A549 (cell line): ENCODE data around the gene CENPF. TPM values are rescaled to one million over a fixed set of nuclear protein-coding genes. Genes with fewer than 3 reads are reported as not detected.
"Not testable (repeated sequence)": the region's sequence is repeated elsewhere in the genome, so short reads cannot be mapped to it uniquely, and the experiment has no call there.

Experiments used
- ATAC-seq, 2 experiments: fragments of 200-7000 bp in 1 of 2; fragments of >200 bp in 1 of 2; cut with Nextera tagmentation in 1 of 2; cut with Tn5 transposase in 1 of 2; 3 replicates each; pipeline versions ENCODE4 v1.8.0 to v1.9.1; 2018 to 2020; ENCODE audit warnings: mild to moderate bottlenecking in 1 of 2, moderate library complexity in 1 of 2
- CTCF ChIA-PET: fragments of 300-600 bp; sonication (Branson Sonifier 250); formaldehyde crosslinking; extraction: SDS; loops from one replicate; lab custom pipeline; 2021; ENCODE audit warnings: antibody characterized with exemption, inconsistent platforms; lab: Yijun Ruan, JAX
- POLR2A ChIA-PET: fragments of 350-600 bp; formaldehyde crosslinking; extraction: SDS; loops from one replicate; lab custom pipeline; 2021; ENCODE audit warnings: antibody characterized with exemption, inconsistent platforms; lab: Yijun Ruan, JAX
- DNase-seq, 2 experiments: peaks; one replicate each; pipeline versions ENCODE4 v3.0.0 to v3.0.0-alpha.2; 2011 to 2016; ENCODE audit warnings: low read depth in 1 of 2, low spot score in 1 of 2
- FAIRE-seq: peaks from 2 replicates; lab custom pipeline; 2011; peaks lifted over from hg19 to GRCh38; lab: Jason Lieb, UNC
- H3K27ac ChIP-seq, 2 experiments: fragments of >200 bp; sonication (Bioruptor Twin); formaldehyde crosslinking; 3 replicates each; pipeline ENCODE4 v1.5.1; 2016 to 2017
- H3K4me1 ChIP-seq: fragments of >200 bp; sonication (Bioruptor Twin); formaldehyde crosslinking; 3 replicates; pipeline ENCODE4 v1.6.1; 2016
- H3K4me2 ChIP-seq: fragments of >200 bp; sonication (Bioruptor Twin); formaldehyde crosslinking; 3 replicates; pipeline ENCODE4 v1.6.1; 2016
- H3K4me3 ChIP-seq: fragments of >200 bp; sonication (Bioruptor Twin); formaldehyde crosslinking; 3 replicates; pipeline ENCODE4 v1.5.1; 2016
- H3K9me3 ChIP-seq: fragments of >200 bp; sonication (Bioruptor Twin); formaldehyde crosslinking; 3 replicates; pipeline ENCODE4 v1.6.1; 2016
- BHLHE40 ChIP-seq: IDR thresholded peaks from 2 replicates; pipeline ENCODE4 v1.6.1; 2012; ENCODE audit warnings: low read depth, low read length, inconsistent platforms
- CBX2 ChIP-seq: fragments of 200-600 bp; sonication (generic); IDR thresholded peaks from 2 replicates; pipeline ENCODE4 v1.6.1; 2016; ENCODE audit warnings: low read depth, mild to moderate bottlenecking, borderline replicate concordance
- CHD2 ChIP-seq: fragments of 150-350 bp; IDR thresholded peaks from 2 replicates; pipeline ENCODE4 v1.6.1; 2014; ENCODE audit warnings: low read length; ENCODE audit not compliant: partially characterized antibody
- CHD4 ChIP-seq: fragments of 200-600 bp; sonication (generic); IDR thresholded peaks from 2 replicates; pipeline ENCODE4 v1.6.1; 2016; ENCODE audit warnings: antibody characterized with exemption, mild to moderate bottlenecking, borderline replicate concordance
- EP300 ChIP-seq, 2 experiments: fragments of >200 bp; sonication (Bioruptor Twin); formaldehyde crosslinking; IDR thresholded peaks; 2 replicates in 1 of 2; 3 replicates in 1 of 2; pipeline ENCODE4 v1.6.1; 2016 to 2017
- FOSB ChIP-seq: fragments of 250-450 bp; sonication (Bioruptor Pico); IDR thresholded peaks from 2 replicates; pipeline ENCODE4 v1.5.0; 2020; ENCODE audit warnings: mild to moderate bottlenecking, moderate library complexity
- GATA3 ChIP-seq: IDR thresholded peaks from 2 replicates; pipeline ENCODE4 v1.6.1; 2012; ENCODE audit warnings: borderline replicate concordance
- HDAC2 ChIP-seq: fragments of 200-600 bp; sonication (generic); IDR thresholded peaks from 2 replicates; pipeline ENCODE4 v1.6.1; 2016
- HES2 ChIP-seq: fragments of >200 bp; sonication (Bioruptor Twin); formaldehyde crosslinking; IDR thresholded peaks from 2 replicates; pipeline ENCODE4 v1.6.1; 2016
- HEYL ChIP-seq: fragments of 250-450 bp; sonication (Bioruptor Pico); IDR thresholded peaks from 2 replicates; pipeline ENCODE4 v1.8.0; 2021; ENCODE audit warnings: mild to moderate bottlenecking, moderate library complexity
- HMGXB4 ChIP-seq: fragments of 250-450 bp; sonication (Bioruptor Pico); IDR thresholded peaks from 2 replicates; pipeline ENCODE4 v1.5.0; 2021; ENCODE audit warnings: mild to moderate bottlenecking, moderate library complexity, borderline replicate concordance
- HOXB5 ChIP-seq: fragments of 250-450 bp; sonication (Bioruptor Pico); IDR thresholded peaks from 2 replicates; pipeline ENCODE4 v1.5.0; 2020; ENCODE audit warnings: mild to moderate bottlenecking, moderate library complexity
- JUN ChIP-seq, 2 experiments: fragments of >200 bp; sonication (Bioruptor Twin); formaldehyde crosslinking; IDR thresholded peaks; 2 replicates in 1 of 2; 3 replicates in 1 of 2; pipeline ENCODE4 v1.6.1; 2016 to 2017
- KDM1A ChIP-seq: fragments of 200-600 bp; sonication (generic); IDR thresholded peaks from 2 replicates; pipeline ENCODE4 v1.6.1; 2016; ENCODE audit warnings: low read depth, mild to moderate bottlenecking
- MAFK ChIP-seq: fragments of 450-650 bp; IDR thresholded peaks from 2 replicates; pipeline ENCODE4 v1.6.1; 2014; ENCODE audit not compliant: partially characterized antibody
- NR3C1 ChIP-seq: fragments of >200 bp; sonication (Bioruptor Twin); formaldehyde crosslinking; IDR thresholded peaks from 3 replicates; pipeline ENCODE4 v1.6.1; 2017
- POLR2A ChIP-seq: IDR thresholded peaks from 2 replicates; pipeline ENCODE4 v1.6.1; 2012; ENCODE audit warnings: mild to moderate bottlenecking, low read length
- TFCP2L1 ChIP-seq: fragments of 250-450 bp; sonication (Bioruptor Pico); IDR thresholded peaks from 2 replicates; pipeline ENCODE4 v1.5.0; 2021; ENCODE audit warnings: mild to moderate bottlenecking
- TP53 ChIP-seq: fragments of 250-450 bp; sonication (Bioruptor Pico); IDR thresholded peaks from 2 replicates; pipeline ENCODE4 v1.5.0; 2021; ENCODE audit warnings: mild to moderate bottlenecking, moderate library complexity
- ZC3H11A ChIP-seq: fragments of 450-650 bp; IDR thresholded peaks from 2 replicates; pipeline ENCODE4 v1.6.1; 2014; ENCODE audit warnings: antibody characterized with exemption, mild to moderate bottlenecking
- ZFP36 ChIP-seq: fragments of 450-650 bp; IDR thresholded peaks from 2 replicates; pipeline ENCODE4 v1.6.1; 2014; ENCODE audit warnings: borderline replicate concordance; ENCODE audit not compliant: partially characterized antibody
- ZNF302 ChIP-seq: fragments of 250-450 bp; sonication (Bioruptor Pico); IDR thresholded peaks from 2 replicates; pipeline ENCODE4 v1.9.0; 2021; ENCODE audit warnings: inconsistent platforms, mild to moderate bottlenecking, moderate library complexity
- WGBS: methylation state at CpG from one replicate; pipeline ENCODE4 v1.1.6; 2017; ENCODE audit errors: missing lambda C conversion rate; 5-methylcytosine and 5-hydroxymethylcytosine counted together
- polyA plus RNA-seq, 4 experiments: library from polyadenylated mRNA; depleted of rRNA in 3 of 4; stranded (reverse); fragments of >200 nt; fragmentation: RNase III in 1 of 4; extraction: RNeasy Plus Mini Kit Qiagen cat#74134 plus additional on column Dnase treatment in 1 of 4; gene quantifications; 2 replicates in 3 of 4; 3 replicates in 1 of 4; pipeline ENCODE4 v1.2.3, GENCODE V29; 2011 to 2017

CENPF gene
- polyA plus RNA-seq, 2 of the 4 experiments (the other 2 are of a cell fraction), result 53.0 to 70.6 TPM

DNA sequence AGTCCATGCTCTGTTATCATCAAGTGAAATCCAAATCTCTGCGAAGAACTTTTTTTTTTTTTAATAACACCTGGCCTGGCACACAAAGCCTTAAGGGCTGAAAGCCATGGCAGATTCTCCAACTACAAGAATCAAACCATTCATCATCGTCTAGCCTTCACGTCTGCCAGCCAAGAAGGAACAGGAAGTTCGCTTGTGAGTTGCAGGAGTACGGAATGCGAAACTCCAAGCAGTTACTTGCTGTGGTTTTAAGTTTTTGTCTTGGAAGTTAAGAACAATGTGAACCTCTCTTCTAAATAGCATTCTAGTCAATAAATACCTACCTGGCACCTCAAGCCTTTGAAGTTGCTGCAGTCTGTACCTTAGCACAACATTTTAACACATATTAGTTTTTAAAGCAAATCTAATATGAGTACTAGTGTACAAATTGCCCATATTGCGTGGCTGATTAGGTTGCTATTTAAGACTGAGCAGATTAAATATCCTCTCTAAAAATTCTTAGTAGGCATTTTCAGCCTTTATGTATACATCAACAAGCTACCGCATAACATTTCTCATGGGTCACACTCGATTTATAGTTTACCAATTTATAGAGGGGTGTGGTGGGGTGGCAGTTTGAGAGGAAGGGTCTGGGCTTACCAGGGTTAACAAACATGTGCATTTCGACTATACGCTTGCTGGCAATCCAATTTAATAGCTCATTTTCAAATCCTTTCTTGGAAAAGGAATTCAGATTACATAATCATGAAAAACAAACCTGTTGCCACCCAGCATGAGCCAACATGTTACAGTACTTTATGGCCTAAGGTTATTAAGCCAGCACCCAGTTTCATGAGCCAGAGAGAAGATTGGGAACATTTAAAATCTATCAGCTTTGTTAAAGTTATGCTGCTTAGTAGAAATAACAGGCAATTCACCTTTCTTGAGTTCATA lies 29.3 kb upstream of the CENPF start:
- Histone ChIP-seq H3K27ac (peak overlapping the region in 1 of 2 experiments; percentile 19; a peak in 1 of 6 replicates), H3K4me2 (no peak overlapping the region)
- ATAC-seq (no peak), DNase-seq (no peak)
- POLR2A ChIA-PET, result no interaction called here
- TF ChIP-seq POLR2A (no peak), ZNF302 (CRISPR knock-in tag) (no peak), GATA3 (no peak), HDAC2 (no peak), HOXB5 (CRISPR knock-in tag) (no peak), CHD4 (no peak), MAFK (no peak), HEYL (no peak)
- TF ChIP-seq, all 56 proteins: peak for 0
- 86% methylated on average over 11 of the region's 11 CpGs for WGBS
- FAIRE-seq, result no peak
- peaks cover 25% of the 10 kb centered on the region for H3K9me3 ChIP-seq
- H3K4me1 ChIP-seq, result peaks cover 30% of the 10 kb centered on the region
- no peak overlapping the region for H3K4me3 ChIP-seq
- CTCF ChIA-PET, result interaction anchor here (0.7 to 26.0 kb wide), 7 partner anchors 11 to 313 kb away, joined by 3 to 515 read pairs (median 5); partner anchors contain the start of gene PTPN14

DNA sequence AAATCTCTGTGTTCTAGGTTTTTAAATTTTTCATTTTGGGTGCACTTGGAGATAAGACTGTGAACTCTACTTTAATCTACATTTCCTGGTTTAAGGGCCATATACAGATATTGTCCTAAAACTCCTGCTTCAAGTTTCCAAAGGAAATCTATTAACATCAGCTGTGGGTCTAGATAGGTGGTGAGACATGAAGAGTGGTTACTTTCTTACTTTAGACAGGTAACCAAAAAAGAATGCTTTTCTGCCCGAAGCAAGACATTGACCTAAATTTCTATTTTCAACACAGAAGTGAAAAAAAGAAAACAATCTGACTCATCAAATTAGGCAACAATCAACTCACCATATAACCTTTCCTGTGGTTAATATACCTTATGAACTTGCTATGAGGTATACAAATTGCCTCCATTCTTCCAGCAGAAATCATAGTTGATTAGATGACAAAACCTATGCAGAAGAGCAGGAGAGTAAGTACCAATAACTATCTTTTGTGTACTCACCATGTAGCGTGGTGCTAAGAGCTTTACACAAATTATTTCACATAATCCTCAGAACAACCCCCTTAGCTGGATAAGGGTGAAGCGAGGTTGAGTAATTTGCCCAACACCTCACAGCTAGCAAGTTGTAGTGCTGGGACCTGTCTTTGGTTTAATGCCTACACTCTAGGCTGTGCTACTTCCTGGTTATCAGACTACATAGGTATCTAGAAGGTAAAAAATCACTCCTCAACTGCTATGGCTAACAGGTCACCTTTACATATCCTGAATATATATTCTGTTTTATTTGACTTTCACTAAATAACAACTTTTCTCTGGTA lies 28.2 kb upstream of the CENPF start:
- Histone ChIP-seq H3K27ac (no peak overlapping the region; a peak in 1 of 6 replicates), H3K4me3 (no peak overlapping the region), H3K9me3 (peaks cover 25% of the 10 kb centered on the region), H3K4me1 (peaks cover 19% of the 10 kb centered on the region), H3K4me2 (no peak overlapping the region)
- no peak for DNase-seq
- POLR2A ChIA-PET, result no interaction called here
- ATAC-seq, result no peak
- CTCF ChIA-PET, result interaction anchor here (1.0 to 26.0 kb wide), 6 partner anchors 9 to 360 kb away, joined by 3 to 515 read pairs (median 4); partner anchors contain the start of gene PTPN14
- WGBS, result 83% methylated on average over 3 of the region's 3 CpGs
- TF ChIP-seq JUN (IDR thresholded peaks at IDR 0.05), result no peak
- no peak for TF ChIP-seq HMGXB4
- no peak for TF ChIP-seq ZFP36
- no peak for TF ChIP-seq CHD2
- TF ChIP-seq MAFK, result peak; percentile 56
- TF ChIP-seq GATA3, result no peak
- TF ChIP-seq TFCP2L1 (CRISPR knock-in tag), result no peak
- TF ChIP-seq KDM1A, result no peak
- TF ChIP-seq HES2, result no peak
- FAIRE-seq, result no peak

- H3K4me1 ChIP-seq, ATAC-seq, H3K4me3 ChIP-seq, H3K4me2 ChIP-seq, FAIRE-seq, DNase-seq, POLR2A ChIA-PET, H3K27ac ChIP-seq: not testable (repeated sequence)
- CTCF ChIA-PET, result interaction anchor here (1.0 to 26.0 kb wide), 4 partner anchors 8 to 362 kb away, joined by 3 to 515 read pairs (median 3); no protein-coding TSS in a partner anchor
- H3K9me3 ChIP-seq, result peaks cover 25% of the 10 kb centered on the region
- 67% methylated on average over 3 of the region's 3 CpGs for WGBS
Observed at GRCh38 chr1:214576120-214576519, 26.9 kb upstream of the CENPF start.

DNA sequence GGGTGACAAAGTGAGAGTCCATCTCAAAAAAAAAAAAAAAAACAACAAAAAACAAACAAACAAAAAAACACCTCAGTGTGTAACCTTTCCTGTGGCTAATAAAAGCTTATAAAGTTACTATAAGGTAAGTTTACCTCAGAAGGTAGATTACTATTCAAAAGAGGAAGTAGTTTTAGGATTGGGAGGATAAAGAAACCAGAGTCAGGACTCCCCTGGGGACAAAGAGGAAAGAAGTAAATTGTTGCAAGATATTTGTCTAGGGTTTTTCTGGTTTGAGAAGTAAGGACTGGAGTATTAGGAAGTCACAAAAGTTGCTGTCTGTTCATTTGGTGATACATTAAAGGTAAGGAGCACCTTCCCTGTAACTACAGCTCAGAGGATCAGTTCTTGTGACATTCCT lies 23.8 kb upstream of the CENPF start:
- DNase-seq (no peak), FAIRE-seq (no peak), ATAC-seq (no peak)
- Histone ChIP-seq H3K4me1 (peaks cover 30% of the 10 kb centered on the region), H3K4me3 (no peak overlapping the region), H3K27ac (no peak overlapping the region), H3K4me2 (no peak overlapping the region), H3K9me3 (peaks cover 25% of the 10 kb centered on the region)
- ChIA-PET CTCF (interaction anchor here (0.7 to 26.0 kb wide), 8 partner anchors 9 to 317 kb away, joined by 3 to 515 read pairs (median 4); partner anchors contain the start of gene PTPN14), POLR2A (no interaction called here)
- no peak for TF ChIP-seq FOSB
- TF ChIP-seq TP53 (CRISPR knock-in tag), result no peak
- TF ChIP-seq ZC3H11A, result no peak
- no peak for TF ChIP-seq EP300 (IDR thresholded peaks at IDR 0.05)
- no peak for TF ChIP-seq CBX2
- TF ChIP-seq BHLHE40, result no peak
- TF ChIP-seq NR3C1, result no peak
